Measurements from ENCODE around the gene LAPTM4A.

DNA sequence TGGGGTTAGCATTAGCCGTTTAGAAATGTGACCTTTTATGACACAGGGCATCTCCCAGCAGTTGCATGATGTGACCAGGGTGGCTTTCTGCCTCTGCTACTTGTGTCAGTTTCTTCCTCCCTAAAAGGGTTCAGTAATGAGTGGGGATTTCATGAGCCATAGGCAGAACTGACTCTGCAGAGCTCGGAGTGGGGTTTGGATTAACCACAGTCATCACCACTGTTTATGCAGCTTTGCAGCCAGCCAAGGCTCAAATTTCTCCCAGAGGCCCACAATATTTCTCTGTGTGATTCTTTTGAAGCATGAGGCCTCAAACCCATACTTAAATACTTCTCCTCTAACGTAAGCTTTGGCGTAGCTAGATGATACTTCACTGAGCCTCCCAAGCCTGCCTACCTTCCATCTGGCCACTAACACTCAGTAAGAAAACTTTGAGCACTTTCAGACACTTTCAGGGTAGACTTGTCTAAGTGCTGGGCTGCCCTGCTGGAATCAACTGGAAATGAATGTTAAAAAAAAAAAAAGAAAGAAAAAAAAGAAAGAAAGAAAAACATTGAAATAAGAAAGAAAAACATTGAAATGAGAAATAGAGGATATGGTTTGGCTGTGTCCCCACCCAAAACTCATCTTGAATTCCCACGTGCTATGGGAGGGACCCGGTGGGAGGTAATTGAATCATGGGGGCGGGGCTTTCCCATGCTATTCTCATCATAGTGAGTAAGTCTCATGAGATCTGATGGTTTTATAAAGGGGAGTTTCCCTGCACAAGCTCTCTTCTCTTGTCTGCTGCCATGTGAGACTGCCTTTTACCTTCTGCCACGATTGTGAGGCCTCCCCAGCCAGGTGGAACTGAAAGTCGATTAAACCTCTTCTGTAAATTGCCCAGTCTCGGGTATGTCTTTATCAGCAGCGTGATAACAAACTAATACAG, 11.5 kb upstream of the LAPTM4A start:
- TF ChIP-seq EZH2 (IDR thresholded peaks at IDR 0.05; ENCODE audit: borderline replicate concordance, low read length): no peak
- no peak for TF ChIP-seq CTCF (IDR thresholded peaks at IDR 0.05; ENCODE audit: low read length)
